Neutrophil (primary cell): ENCODE results near the gene SMU1.
A peak's percentile ranks its signal among the peaks of the same experiment; 100 is the strongest.

Experiments
- H3K27ac ChIP-seq: fragments of 200-600 bp; sonication (generic); 2 replicates; pipeline ENCODE4 v1.5.1; 2016; ENCODE audit warnings: mild to moderate bottlenecking, moderate library complexity
- H3K27me3 ChIP-seq: fragments of 200-600 bp; sonication (generic); 2 replicates; pipeline ENCODE4 v1.6.0; 2016; ENCODE audit warnings: mild to moderate bottlenecking
- H3K36me3 ChIP-seq: fragments of 200-600 bp; sonication (generic); 2 replicates; pipeline ENCODE4 v1.5.1; 2017
- H3K4me1 ChIP-seq, 2 experiments: fragments of 200-600 bp in 1 of 2; sonication (generic) in 1 of 2; 1 replicate in 1 of 2; 2 replicates in 1 of 2; pipeline versions ENCODE4 v1.5.1 to v1.6.1; 2013 to 2016; ENCODE audit warnings: low read depth in 1 of 2, low read length in 1 of 2, mild to moderate bottlenecking in 1 of 2, moderate library complexity in 1 of 2; ENCODE audit not compliant: control insufficient read depth in 1 of 2, insufficient read depth in 1 of 2
- H3K4me3 ChIP-seq, 2 experiments: fragments of 200-600 bp in 1 of 2; sonication (generic) in 1 of 2; 1 replicate in 1 of 2; 2 replicates in 1 of 2; pipeline ENCODE4 v1.5.1; 2013 to 2016; ENCODE audit warnings: low read depth in 1 of 2, low read length in 1 of 2, mild to moderate bottlenecking in 1 of 2, moderate library complexity in 1 of 2
- H3K9me3 ChIP-seq: fragments of 200-600 bp; sonication (generic); 2 replicates; pipeline ENCODE4 v1.5.1; 2016
- CTCF ChIP-seq: fragments of 200-600 bp; sonication (generic); IDR thresholded peaks from 2 replicates; pipeline ENCODE4 v1.5.1; 2016; ENCODE audit warnings: antibody characterized with exemption

The SMU1 gene

GRCh38 chr9:33109097-33109496 is 32.6 kb upstream of the SMU1 start:
- H3K36me3 ChIP-seq: peaks cover 49% of the 10 kb centered on the region
- no peaks in the 10 kb centered on the region for H3K9me3 ChIP-seq
- no peak overlapping the region for H3K4me3 ChIP-seq
- H3K27me3 ChIP-seq: no peaks in the 10 kb centered on the region
- H3K27ac ChIP-seq: peak overlapping the region; percentile 23
- no peak for TF ChIP-seq CTCF
- H3K4me1 ChIP-seq: no peaks in the 10 kb centered on the region

- Histone ChIP-seq H3K4me1 (no peaks in the 10 kb centered on the region), H3K36me3 (peaks cover 43% of the 10 kb centered on the region), H3K27ac (no peak overlapping the region), H3K4me3 (no peak overlapping the region), H3K27me3 (no peaks in the 10 kb centered on the region), H3K9me3 (no peaks in the 10 kb centered on the region)
- no peak for TF ChIP-seq CTCF
Observed at GRCh38 chr9:33108472-33108871, 32.0 kb upstream of the SMU1 start.

GRCh38 chr9:33107762-33108161 is 31.3 kb upstream of the SMU1 start:
- H3K27me3 ChIP-seq: no peaks in the 10 kb centered on the region
- no peaks in the 10 kb centered on the region for H3K4me1 ChIP-seq
- H3K36me3 ChIP-seq: peaks cover 36% of the 10 kb centered on the region
- no peak overlapping the region for H3K27ac ChIP-seq
- TF ChIP-seq CTCF: no peak
- no peak overlapping the region for H3K4me3 ChIP-seq
- H3K9me3 ChIP-seq: no peaks in the 10 kb centered on the region

- Histone ChIP-seq H3K36me3 (peaks cover 29% of the 10 kb centered on the region), H3K4me3 (no peak overlapping the region), H3K9me3 (no peaks in the 10 kb centered on the region), H3K27me3 (no peaks in the 10 kb centered on the region), H3K4me1 (no peaks in the 10 kb centered on the region), H3K27ac (no peak overlapping the region)
- TF ChIP-seq CTCF: no peak
Observed at GRCh38 chr9:33106827-33107621, 30.6 kb upstream of the SMU1 start.

GRCh38 chr9:33106372-33106771 is 29.9 kb upstream of the SMU1 start:
- no peaks in the 10 kb centered on the region for H3K27me3 ChIP-seq
- no peak for TF ChIP-seq CTCF
- no peaks in the 10 kb centered on the region for H3K4me1 ChIP-seq
- H3K9me3 ChIP-seq: no peaks in the 10 kb centered on the region
- H3K4me3 ChIP-seq: no peak overlapping the region
- H3K36me3 ChIP-seq: peaks cover 22% of the 10 kb centered on the region
- no peak overlapping the region for H3K27ac ChIP-seq
